HL-60 (cell line): Measurements from ENCODE around the gene SFMBT1.

ENCODE experiments used
- DNase-seq, 2 experiments: peaks; one replicate each; pipeline ENCODE4 v3.0.0-alpha.2; 2010 to 2020; ENCODE audit warnings: low read depth in 1 of 2, low spot score in 1 of 2
- H3K27ac ChIP-seq: fragments of 250-450 bp; sonication (Bioruptor Pico); replicated peaks from 2 replicates; pipeline ENCODE4 v1.5.1; 2020; ENCODE audit warnings: mild to moderate bottlenecking, moderate library complexity
- H3K27me3 ChIP-seq: fragments of 250-450 bp; sonication (Bioruptor Pico); 2 replicates; pipeline ENCODE4 v1.5.1; 2021; ENCODE audit warnings: mild to moderate bottlenecking, moderate library complexity; ENCODE audit not compliant: insufficient read depth, poor library complexity, severe bottlenecking
- H3K4me3 ChIP-seq: replicated peaks from 2 replicates; pipeline ENCODE4 v1.5.1; 2011; ENCODE audit warnings: mild to moderate bottlenecking, control low read depth, low read length; ENCODE audit not compliant: insufficient read depth
- CTCF ChIP-seq: IDR thresholded peaks from one replicate; pipeline ENCODE4 v1.5.1; 2011; ENCODE audit warnings: low read length, control low read depth, inconsistent platforms; ENCODE audit not compliant: insufficient read depth
- GABPA ChIP-seq: IDR thresholded peaks from 2 replicates; pipeline ENCODE4 v1.6.1; 2012; ENCODE audit warnings: low read depth
- POLR2AphosphoS5 ChIP-seq: IDR thresholded peaks from 2 replicates; pipeline ENCODE4 v1.6.1; 2012; ENCODE audit warnings: low read depth
- REST ChIP-seq: IDR thresholded peaks from 2 replicates; pipeline ENCODE4 v1.6.1; 2012; ENCODE audit warnings: low read depth; ENCODE audit not compliant: insufficient replicate concordance
- SPI1 ChIP-seq: IDR thresholded peaks from 2 replicates; pipeline ENCODE4 v1.6.1; 2012; ENCODE audit warnings: low read depth, mild to moderate bottlenecking, borderline replicate concordance

The SFMBT1 gene

GRCh38 chr3:53075743-53076140 is 29.9 kb upstream of the SFMBT1 start:
- H3K4me3 ChIP-seq, result no peak overlapping the region
- no peaks in the 10 kb centered on the region for H3K27me3 ChIP-seq
- no peak for TF ChIP-seq REST
- no peak for TF ChIP-seq POLR2AphosphoS5
- peak overlapping the region; percentile 74 for H3K27ac ChIP-seq
- peak in 1 of 2 experiments; percentile 83 for DNase-seq

GRCh38 chr3:53074761-53075742 is 29.2 kb upstream of the SFMBT1 start:
- TF ChIP-seq SPI1 (no peak), GABPA (no peak), POLR2AphosphoS5 (no peak), CTCF (no peak), REST (no peak)
- Histone ChIP-seq H3K27me3 (no peaks in the 10 kb centered on the region), H3K27ac (peak overlapping the region; percentile 74), H3K4me3 (no peak overlapping the region)
- no peak for DNase-seq

GRCh38 chr3:53074366-53074696 is 28.5 kb upstream of the SFMBT1 start:
- TF ChIP-seq CTCF (no peak), SPI1 (no peak)
- no peak for DNase-seq
- no peak overlapping the region for H3K4me3 ChIP-seq
- no peak overlapping the region; the same call in 1 of the 2 replicates for H3K27ac ChIP-seq
- H3K27me3 ChIP-seq, result no peaks in the 10 kb centered on the region

- TF ChIP-seq SPI1 (no peak), REST (no peak), GABPA (no peak)
- Histone ChIP-seq H3K27ac (peak overlapping the region; percentile 80), H3K4me3 (peak overlapping the region; percentile 78; the same call in 1 of the 2 replicates), H3K27me3 (no peaks in the 10 kb centered on the region)
- DNase-seq, result peak in 1 of 2 experiments; percentile 21
Observed at GRCh38 chr3:53073553-53074365, 27.9 kb upstream of the SFMBT1 start.
